GM12878 (cell line): ENCODE measurements around the gene FAM227A.

ENCODE experiments used
- CTCF ChIP-seq, 3 experiments: IDR thresholded peaks in 2 of 3; conservative IDR thresholded peaks in 1 of 3; 2 replicates each; pipeline ENCODE4 v1.5.1; 2011; ENCODE audit warnings: low read depth in 3 of 3, low read length in 3 of 3, mild to moderate bottlenecking in 3 of 3, control low read depth in 2 of 3, moderate library complexity in 2 of 3, inconsistent platforms in 1 of 3, mixed read lengths in 1 of 3; ENCODE audit not compliant: control insufficient read depth in 2 of 3, insufficient read depth in 1 of 3; ENCODE audit errors: extremely low read depth in 1 of 3
- MAX ChIP-seq: IDR thresholded peaks from 2 replicates; pipeline ENCODE4 v1.6.1; 2012; ENCODE audit warnings: low read depth, low read length, improper control_type of control experiment
- MEF2A ChIP-seq: IDR thresholded peaks from 2 replicates; pipeline ENCODE4 v1.6.1; 2011; ENCODE audit warnings: low read depth, mild to moderate bottlenecking, low read length, moderate library complexity; ENCODE audit not compliant: insufficient read depth
- POLR2AphosphoS5 ChIP-seq: IDR thresholded peaks from 2 replicates; pipeline ENCODE4 v1.6.1; 2011; ENCODE audit warnings: mild to moderate bottlenecking, low read length, inconsistent platforms
- RFX5 ChIP-seq: IDR thresholded peaks from 2 replicates; pipeline ENCODE4 v1.6.1; 2011; ENCODE audit warnings: low read depth, low read length, improper control_type of control experiment
- SIX5 ChIP-seq: IDR thresholded peaks from 2 replicates; pipeline ENCODE4 v1.6.1; 2011; ENCODE audit warnings: mild to moderate bottlenecking, low read depth, low read length, moderate library complexity; ENCODE audit not compliant: severe bottlenecking
- SMAD5 ChIP-seq: IDR thresholded peaks from 2 replicates; pipeline ENCODE4 v1.6.1; 2016; ENCODE audit warnings: antibody characterized with exemption, low read depth
- SUPT20H ChIP-seq: IDR thresholded peaks from 2 replicates; pipeline ENCODE4 v1.6.1; 2011; ENCODE audit warnings: low read depth, mild to moderate bottlenecking, low read length, moderate library complexity, borderline replicate concordance; ENCODE audit not compliant: control insufficient read depth
- TF ChIP-seq, protein P1 (sequence below): fragments of 450-650 bp; IDR thresholded peaks from 2 replicates; pipeline ENCODE4 v1.6.1; 2017; ENCODE audit warnings: borderline replicate concordance
- TF ChIP-seq, protein P2 (sequence below): IDR thresholded peaks from 2 replicates; pipeline ENCODE4 v1.6.1; 2011; ENCODE audit warnings: borderline replicate concordance, low read depth, mild to moderate bottlenecking, moderate library complexity, low read length; ENCODE audit not compliant: insufficient read depth, poor library complexity, severe bottlenecking

- TF ChIP-seq SIX5 (no peak), RFX5 (no peak), CTCF (IDR thresholded peaks at IDR 0.05 in 2 of 3, conservative IDR thresholded peaks at IDR 0.05 in 1 of 3; ENCODE audit: control insufficient read depth in 2 of 3, extremely low read depth in 1 of 3, insufficient read depth in 1 of 3, low read depth in 3 of 3, low read length in 3 of 3) (no peak), SUPT20H (no peak), MEF2A (no peak), POLR2AphosphoS5 (no peak), SMAD5 (no peak), MAX (no peak)
- TF ChIP-seq, protein P1, sequence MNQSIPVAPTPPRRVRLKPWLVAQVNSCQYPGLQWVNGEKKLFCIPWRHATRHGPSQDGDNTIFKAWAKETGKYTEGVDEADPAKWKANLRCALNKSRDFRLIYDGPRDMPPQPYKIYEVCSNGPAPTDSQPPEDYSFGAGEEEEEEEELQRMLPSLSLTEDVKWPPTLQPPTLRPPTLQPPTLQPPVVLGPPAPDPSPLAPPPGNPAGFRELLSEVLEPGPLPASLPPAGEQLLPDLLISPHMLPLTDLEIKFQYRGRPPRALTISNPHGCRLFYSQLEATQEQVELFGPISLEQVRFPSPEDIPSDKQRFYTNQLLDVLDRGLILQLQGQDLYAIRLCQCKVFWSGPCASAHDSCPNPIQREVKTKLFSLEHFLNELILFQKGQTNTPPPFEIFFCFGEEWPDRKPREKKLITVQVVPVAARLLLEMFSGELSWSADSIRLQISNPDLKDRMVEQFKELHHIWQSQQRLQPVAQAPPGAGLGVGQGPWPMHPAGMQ, result no peak
- TF ChIP-seq, protein P2, sequence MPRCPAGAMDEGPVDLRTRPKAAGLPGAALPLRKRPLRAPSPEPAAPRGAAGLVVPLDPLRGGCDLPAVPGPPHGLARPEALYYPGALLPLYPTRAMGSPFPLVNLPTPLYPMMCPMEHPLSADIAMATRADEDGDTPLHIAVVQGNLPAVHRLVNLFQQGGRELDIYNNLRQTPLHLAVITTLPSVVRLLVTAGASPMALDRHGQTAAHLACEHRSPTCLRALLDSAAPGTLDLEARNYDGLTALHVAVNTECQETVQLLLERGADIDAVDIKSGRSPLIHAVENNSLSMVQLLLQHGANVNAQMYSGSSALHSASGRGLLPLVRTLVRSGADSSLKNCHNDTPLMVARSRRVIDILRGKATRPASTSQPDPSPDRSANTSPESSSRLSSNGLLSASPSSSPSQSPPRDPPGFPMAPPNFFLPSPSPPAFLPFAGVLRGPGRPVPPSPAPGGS, result no peak
Measured at GRCh38 chr22:38697425-38698089, 41.4 kb upstream of the FAM227A start.
